LNCAP (cell line): ENCODE data around the gene COTL1.

Source experiments
- TF ChIP-seq, protein P1 (sequence below): fragments of 450-650 bp; IDR thresholded peaks from 2 replicates; pipeline ENCODE4 v1.5.1; 2017; ENCODE audit warnings: mild to moderate bottlenecking

COTL1 gene

DNA sequence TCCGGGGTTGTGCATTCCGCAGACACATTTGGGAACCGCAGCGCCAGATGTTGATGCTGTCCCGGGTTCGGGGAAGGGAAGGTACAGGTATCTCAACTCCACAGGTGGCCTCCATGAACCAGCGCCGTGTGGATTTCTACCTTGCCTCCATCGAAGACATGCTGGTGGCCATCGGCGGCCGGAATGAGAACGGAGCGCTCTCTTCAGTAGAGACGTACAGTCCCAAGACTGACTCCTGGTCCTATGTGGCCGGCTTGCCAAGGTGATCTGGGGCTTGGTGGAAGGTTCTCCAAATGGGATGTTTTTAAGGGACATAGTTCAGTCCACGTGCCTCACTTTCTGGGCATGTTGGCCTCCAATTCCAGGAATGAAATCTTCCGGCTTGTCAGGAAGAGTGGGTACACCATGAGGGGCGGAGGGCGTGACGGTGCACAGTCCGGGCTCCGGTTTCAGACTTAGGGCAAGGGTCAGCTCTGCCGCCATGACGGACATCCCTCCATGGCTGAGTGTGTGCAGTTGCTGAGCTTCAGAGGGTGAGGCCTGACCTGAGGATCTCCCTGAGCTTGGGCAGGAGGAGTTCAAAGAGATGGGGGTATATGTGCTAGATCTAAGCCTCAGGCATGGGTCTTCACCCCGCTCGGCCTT lies 41.9 kb upstream of the COTL1 start:
- TF ChIP-seq, protein P1, sequence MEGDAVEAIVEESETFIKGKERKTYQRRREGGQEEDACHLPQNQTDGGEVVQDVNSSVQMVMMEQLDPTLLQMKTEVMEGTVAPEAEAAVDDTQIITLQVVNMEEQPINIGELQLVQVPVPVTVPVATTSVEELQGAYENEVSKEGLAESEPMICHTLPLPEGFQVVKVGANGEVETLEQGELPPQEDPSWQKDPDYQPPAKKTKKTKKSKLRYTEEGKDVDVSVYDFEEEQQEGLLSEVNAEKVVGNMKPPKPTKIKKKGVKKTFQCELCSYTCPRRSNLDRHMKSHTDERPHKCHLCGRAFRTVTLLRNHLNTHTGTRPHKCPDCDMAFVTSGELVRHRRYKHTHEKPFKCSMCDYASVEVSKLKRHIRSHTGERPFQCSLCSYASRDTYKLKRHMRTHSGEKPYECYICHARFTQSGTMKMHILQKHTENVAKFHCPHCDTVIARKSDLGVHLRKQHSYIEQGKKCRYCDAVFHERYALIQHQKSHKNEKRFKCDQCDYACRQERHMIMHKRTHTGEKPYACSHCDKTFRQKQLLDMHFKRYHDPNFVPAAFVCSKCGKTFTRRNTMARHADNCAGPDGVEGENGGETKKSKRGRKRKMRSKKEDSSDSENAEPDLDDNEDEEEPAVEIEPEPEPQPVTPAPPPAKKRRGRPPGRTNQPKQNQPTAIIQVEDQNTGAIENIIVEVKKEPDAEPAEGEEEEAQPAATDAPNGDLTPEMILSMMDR, result no peak

DNA sequence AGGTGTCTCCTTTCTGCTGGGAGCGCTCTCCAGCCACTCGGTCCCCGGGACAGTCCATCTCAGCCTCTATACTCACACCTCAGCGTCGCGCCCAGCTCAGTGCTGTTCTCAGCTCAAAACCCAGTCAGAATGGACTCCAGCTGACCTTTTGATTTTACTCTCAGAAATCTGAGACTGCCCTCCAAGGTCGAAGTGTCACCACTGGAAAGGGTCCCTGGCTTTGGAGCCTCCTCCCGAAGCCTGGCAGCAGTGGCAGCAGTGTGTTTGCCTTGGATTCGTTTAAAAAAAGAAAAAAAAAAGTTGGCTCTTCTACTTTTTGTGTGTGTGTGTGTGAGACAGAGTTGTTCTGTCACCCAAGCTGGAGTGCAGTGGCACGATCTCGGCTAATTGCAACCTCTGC lies 40.8 kb upstream of the COTL1 start:
- TF ChIP-seq, protein P1, result no peak

DNA sequence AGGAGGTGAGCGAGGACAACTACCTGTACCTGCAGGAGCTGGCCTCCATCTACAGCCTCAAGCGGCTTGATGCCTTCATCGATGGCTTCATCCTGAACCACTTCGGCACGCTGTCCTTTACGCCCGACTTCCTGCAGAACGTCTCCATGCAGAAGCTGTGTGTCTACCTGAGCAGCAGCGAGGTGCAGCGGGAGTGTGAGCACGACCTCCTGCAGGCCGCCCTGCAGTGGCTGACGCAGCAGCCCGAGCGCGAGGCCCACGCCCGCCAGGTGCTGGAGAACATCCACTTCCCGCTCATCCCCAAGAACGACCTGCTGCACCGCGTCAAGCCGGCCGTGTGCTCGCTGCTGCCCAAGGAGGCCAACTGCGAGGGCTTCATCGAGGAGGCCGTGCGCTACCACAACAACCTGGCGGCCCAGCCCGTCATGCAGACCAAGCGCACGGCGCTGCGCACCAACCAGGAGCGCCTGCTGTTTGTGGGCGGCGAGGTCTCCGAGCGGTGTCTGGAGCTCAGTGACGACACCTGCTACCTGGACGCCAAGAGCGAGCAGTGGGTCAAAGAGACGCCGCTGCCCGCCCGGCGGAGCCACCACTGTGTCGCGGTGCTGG lies 39.5 kb upstream of the COTL1 start:
- TF ChIP-seq, protein P1, result no peak

DNA sequence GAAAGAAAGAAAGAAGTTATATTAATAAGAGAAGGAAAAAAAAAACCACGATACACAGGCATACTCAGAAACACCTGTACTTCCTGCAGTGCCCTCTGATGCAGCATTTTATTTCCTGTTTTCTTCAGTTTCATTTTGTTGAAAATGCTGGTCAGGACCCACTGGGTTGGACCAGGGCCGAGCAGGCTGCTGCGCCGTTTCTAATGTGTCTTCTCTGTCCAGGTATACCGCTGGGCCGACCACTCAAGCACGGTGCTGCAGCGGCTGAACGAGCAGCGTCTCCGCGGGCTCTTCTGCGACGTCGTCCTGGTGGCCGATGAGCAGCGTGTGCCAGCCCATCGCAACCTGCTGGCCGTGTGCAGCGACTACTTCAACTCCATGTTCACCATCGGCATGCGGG lies 38.8 kb upstream of the COTL1 start:
- TF ChIP-seq, protein P1, result no peak

DNA sequence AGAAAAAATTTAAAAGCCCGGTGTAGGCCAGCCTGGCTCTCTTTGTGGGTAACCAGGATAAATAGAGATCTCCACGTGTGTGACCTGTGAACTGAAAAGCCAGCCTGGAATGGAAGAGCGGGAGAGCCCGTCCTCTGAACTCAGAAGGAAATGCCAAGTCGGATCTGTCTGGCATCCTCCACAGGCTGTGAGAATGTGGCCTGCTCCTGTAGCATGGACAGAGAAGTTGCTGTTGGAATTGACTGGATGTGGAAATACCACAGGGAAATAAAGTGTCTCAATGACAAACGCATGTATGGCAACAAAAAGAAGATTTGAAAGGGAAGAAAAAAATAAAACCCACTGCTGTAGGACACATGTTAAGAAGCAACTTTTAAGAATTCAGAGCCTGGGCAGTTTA lies 37.1 kb upstream of the COTL1 start:
- TF ChIP-seq, protein P1, result no peak

DNA sequence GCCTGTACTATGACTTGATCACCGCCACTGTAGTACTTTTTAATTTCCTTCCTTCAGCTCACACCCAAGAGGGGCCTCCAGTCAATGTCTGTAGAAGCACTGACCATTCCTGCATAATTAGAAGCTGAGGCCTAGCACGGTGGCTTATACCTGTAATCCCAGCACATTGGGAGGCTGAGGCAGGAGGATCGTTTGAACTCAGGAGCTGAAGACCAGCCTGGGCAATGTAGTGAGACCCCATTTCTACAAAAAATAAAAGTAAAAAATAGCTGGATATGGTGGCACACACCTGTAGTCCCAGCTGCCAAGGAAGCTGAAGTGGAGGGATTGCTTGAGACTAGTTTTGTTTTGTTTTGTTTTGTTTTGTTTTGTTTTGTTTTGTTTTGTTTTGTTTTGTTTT lies 36.4 kb upstream of the COTL1 start:
- TF ChIP-seq, protein P1, result no peak

DNA sequence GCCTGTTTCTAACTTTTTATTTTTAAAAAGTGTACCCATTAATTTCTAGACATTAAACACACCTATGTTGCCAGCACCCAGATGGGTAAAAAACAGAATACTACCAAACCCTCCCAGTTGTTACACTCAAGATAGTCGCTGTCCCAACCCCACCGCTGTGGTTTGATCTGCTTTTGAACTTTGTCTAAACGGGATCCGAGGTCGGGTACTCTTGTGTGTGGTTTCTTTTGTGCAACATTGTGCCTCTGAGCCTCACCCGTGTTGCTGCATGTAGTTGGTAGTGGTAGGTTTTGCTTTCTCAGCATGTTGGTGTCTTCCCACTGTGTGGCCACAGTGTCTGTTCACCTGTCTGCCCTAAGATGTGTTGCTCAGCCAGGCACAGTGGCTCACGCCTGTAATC lies 34.7 kb upstream of the COTL1 start:
- TF ChIP-seq, protein P1, result no peak
